IMR-90 (cell line): ENCODE results near the gene CENPM. TPM values are rescaled to one million over a fixed set of nuclear protein-coding genes. Genes with fewer than 3 reads are reported as not detected.

Experiments
- ATAC-seq: fragments of 200-7000 bp; cut with Tn5 transposase; 2 replicates; pipeline ENCODE4 v1.9.1; 2020; ENCODE audit warnings: low read depth, mild to moderate bottlenecking, moderate library complexity
- BruUV-seq: library from RNA; stranded (reverse); fragments of 400-500 nt; replicated peaks from 2 replicates; lab custom pipeline; 2021; lab: Mats Ljungman, UMichigan
- CTCF ChIA-PET: fragments of 300-600 bp; formaldehyde crosslinking; extraction: SDS; loops from one replicate; lab custom pipeline; 2021; ENCODE audit warnings: antibody characterized with exemption; lab: Yijun Ruan, JAX
- POLR2A ChIA-PET: fragments of 300-600 bp; sonication (Branson Sonifier 250); formaldehyde crosslinking; loops from one replicate; lab custom pipeline; 2022; ENCODE audit warnings: antibody characterized with exemption; ENCODE audit not compliant: unreplicated experiment; lab: Charles Lee
- DNase-seq: peaks from one replicate; pipeline ENCODE4 v3.0.0; 2013
- H2AFZ ChIP-seq: replicated peaks from 2 replicates; pipeline ENCODE3; 2013; ENCODE audit warnings: low read length, mild to moderate bottlenecking; ENCODE audit not compliant: poor library complexity
- H2AK5ac ChIP-seq: 2 replicates; pipeline ENCODE4 v1.6.1; 2013; ENCODE audit warnings: low read depth, low read length, inconsistent platforms
- H2AK9ac ChIP-seq: replicated peaks from 2 replicates; pipeline ENCODE3; 2013; ENCODE audit warnings: mild to moderate bottlenecking, low read depth, low read length, moderate library complexity; ENCODE audit not compliant: poor library complexity
- H2BK120ac ChIP-seq: 2 replicates; pipeline ENCODE4 v1.6.1; 2013; ENCODE audit warnings: low read depth, low read length, inconsistent platforms
- H2BK15ac ChIP-seq: 3 replicates; pipeline ENCODE4 v1.6.1; 2013; ENCODE audit warnings: low read depth, low read length, inconsistent platforms
- H2BK20ac ChIP-seq: 2 replicates; pipeline ENCODE4 v1.6.1; 2013; ENCODE audit warnings: low read depth, mild to moderate bottlenecking, inconsistent platforms, low read length, moderate library complexity
- H2BK5ac ChIP-seq: 2 replicates; pipeline ENCODE4 v1.6.1; 2013; ENCODE audit warnings: mild to moderate bottlenecking, low read depth, low read length, inconsistent platforms; ENCODE audit not compliant: poor library complexity, severe bottlenecking
- H3K14ac ChIP-seq: replicated peaks from 2 replicates; pipeline ENCODE4 v1.6.1; 2013; ENCODE audit warnings: low read depth, low read length, inconsistent platforms
- H3K18ac ChIP-seq: 2 replicates; pipeline ENCODE4 v1.6.1; 2013; ENCODE audit warnings: low read depth, low read length, control low read depth
- H3K23ac ChIP-seq: 2 replicates; pipeline ENCODE4 v1.6.1; 2013; ENCODE audit warnings: low read depth, low read length, inconsistent platforms
- H3K27ac ChIP-seq: 2 replicates; pipeline ENCODE4 v1.5.1; 2013; ENCODE audit warnings: mild to moderate bottlenecking, control low read depth, low read length; ENCODE audit not compliant: insufficient read depth
- H3K27me3 ChIP-seq: 2 replicates; pipeline ENCODE4 v1.6.1; 2013; ENCODE audit warnings: low read length; ENCODE audit not compliant: control insufficient read depth, insufficient read depth
- H3K36me3 ChIP-seq: 2 replicates; pipeline ENCODE4 v1.6.1; 2013; ENCODE audit warnings: low read length, mixed read lengths; ENCODE audit not compliant: control insufficient read depth, insufficient read depth
- H3K4ac ChIP-seq: 2 replicates; pipeline ENCODE4 v1.6.1; 2013; ENCODE audit warnings: low read depth, low read length, inconsistent platforms
- H3K4me1 ChIP-seq: 2 replicates; pipeline ENCODE4 v1.6.1; 2013; ENCODE audit warnings: low read length, mixed read lengths; ENCODE audit not compliant: control insufficient read depth, insufficient read depth
- H3K4me2 ChIP-seq: 2 replicates; pipeline ENCODE4 v1.6.1; 2013; ENCODE audit warnings: low read depth, mild to moderate bottlenecking, control low read depth, low read length, moderate library complexity
- H3K4me3 ChIP-seq: 2 replicates; pipeline ENCODE4 v1.5.1; 2013; ENCODE audit warnings: low read depth, mild to moderate bottlenecking, control low read depth, low read length, moderate library complexity; ENCODE audit not compliant: insufficient read depth
- H3K56ac ChIP-seq: 2 replicates; pipeline ENCODE4 v1.6.1; 2013; ENCODE audit warnings: low read length, inconsistent platforms; ENCODE audit not compliant: insufficient read depth; ENCODE audit errors: extremely low read depth
- H3K79me1 ChIP-seq, 2 experiments: 2 replicates each; pipeline ENCODE4 v1.6.1; 2013; ENCODE audit warnings: low read length in 2 of 2, inconsistent platforms in 1 of 2, low read depth in 1 of 2
- H3K9ac ChIP-seq: 2 replicates; pipeline ENCODE4 v1.6.1; 2013; ENCODE audit warnings: low read depth, low read length, control low read depth
- H3K9me1 ChIP-seq: 2 replicates; pipeline ENCODE4 v1.6.1; 2013; ENCODE audit warnings: low read length, inconsistent platforms; ENCODE audit not compliant: insufficient read depth
- H3K9me3 ChIP-seq: 2 replicates; pipeline ENCODE4 v1.6.1; 2013; ENCODE audit warnings: low read length; ENCODE audit not compliant: control insufficient read depth, insufficient read depth
- H4K20me1 ChIP-seq: 2 replicates; pipeline ENCODE4 v1.6.1; 2013; ENCODE audit warnings: low read length, inconsistent platforms; ENCODE audit not compliant: insufficient read depth
- H4K5ac ChIP-seq: 2 replicates; pipeline ENCODE4 v1.6.1; 2013; ENCODE audit warnings: mild to moderate bottlenecking, low read depth, low read length, control low read depth
- H4K8ac ChIP-seq, 2 experiments: 2 replicates each; pipeline ENCODE4 v1.6.1; 2013; ENCODE audit warnings: low read depth in 2 of 2, low read length in 2 of 2, control low read depth in 1 of 2, inconsistent platforms in 1 of 2
- H4K91ac ChIP-seq: 2 replicates; pipeline ENCODE4 v1.6.1; 2013; ENCODE audit warnings: low read depth, low read length, inconsistent platforms; ENCODE audit not compliant: insufficient read depth
- BHLHE40 ChIP-seq: fragments of 150-350 bp; IDR thresholded peaks from 2 replicates; pipeline ENCODE4 v1.6.1; 2016; ENCODE audit warnings: mild to moderate bottlenecking, low read depth, low read length
- CEBPB ChIP-seq: IDR thresholded peaks from 2 replicates; pipeline ENCODE4 v1.6.1; 2012; ENCODE audit warnings: low read depth, low read length, improper control_type of control experiment
- CHD1 ChIP-seq: IDR thresholded peaks from 2 replicates; pipeline ENCODE4 v1.6.1; 2012; ENCODE audit warnings: low read depth, low read length, improper control_type of control experiment
- CTCF ChIP-seq: conservative IDR thresholded peaks from 2 replicates; pipeline ENCODE4 v1.5.1; 2012; ENCODE audit warnings: mild to moderate bottlenecking, low read depth, low read length, improper control_type of control experiment
- ELK1 ChIP-seq: fragments of 150-350 bp; IDR thresholded peaks from 2 replicates; pipeline ENCODE4 v1.6.1; 2016; ENCODE audit warnings: low read depth, mild to moderate bottlenecking, low read length, moderate library complexity, borderline replicate concordance
- MAFK ChIP-seq: IDR thresholded peaks from 2 replicates; pipeline ENCODE4 v1.6.1; 2012; ENCODE audit warnings: low read depth, low read length, improper control_type of control experiment
- NFE2L2 ChIP-seq: fragments of 150-350 bp; IDR thresholded peaks from 2 replicates; pipeline ENCODE4 v1.6.1; 2016; ENCODE audit warnings: low read depth, mild to moderate bottlenecking, low read length
- POLR2A ChIP-seq: IDR thresholded peaks from 2 replicates; pipeline ENCODE4 v1.6.1; 2012; ENCODE audit warnings: mild to moderate bottlenecking, low read depth, low read length
- RAD21 ChIP-seq: IDR thresholded peaks from 2 replicates; pipeline ENCODE4 v1.6.1; 2012; ENCODE audit warnings: low read length, improper control_type of control experiment
- RCOR1 ChIP-seq: IDR thresholded peaks from 2 replicates; pipeline ENCODE4 v1.6.1; 2012; ENCODE audit warnings: mild to moderate bottlenecking, low read length, improper control_type of control experiment; ENCODE audit not compliant: insufficient replicate concordance
- RFX5 ChIP-seq: IDR thresholded peaks from 2 replicates; pipeline ENCODE4 v1.8.0; 2012; ENCODE audit warnings: low read depth, mild to moderate bottlenecking, low read length, moderate library complexity
- SMC3 ChIP-seq: fragments of 150-350 bp; IDR thresholded peaks from 2 replicates; pipeline ENCODE4 v1.6.1; 2016; ENCODE audit warnings: low read depth, mild to moderate bottlenecking, antibody characterized with exemption, low read length, moderate library complexity
- USF2 ChIP-seq: fragments of 150-350 bp; IDR thresholded peaks from 2 replicates; pipeline ENCODE4 v1.6.1; 2017; ENCODE audit warnings: mild to moderate bottlenecking, antibody characterized with exemption, low read length, low read depth
- WGBS, 2 experiments: methylation state at CpG; one replicate each; pipeline versions ENCODE4 v1.1.5 to v1.1.7; 2013; ENCODE audit warnings: missing lambda C conversion rate in 2 of 2; ENCODE audit not compliant: insufficient read length in 1 of 2; ENCODE audit errors: extremely low coverage in 2 of 2; 5-methylcytosine and 5-hydroxymethylcytosine counted together
- dilution Hi-C: fragments of 300-500 bp; cut with HindIII; formaldehyde crosslinking; loops from one replicate; pipeline ENCODE4 v1.14.3; 2018; ENCODE audit warnings: low sequenced_read_pairs; ENCODE audit not compliant: unreplicated experiment
- in situ Hi-C: fragments of 300-500 bp; cut with MboI; formaldehyde crosslinking; loops from 3 replicates; pipeline ENCODE4 v1.14.3; 2019; ENCODE audit warnings: low sequenced_read_pairs, inconsistent platforms, mixed read lengths
- intact Hi-C: fragments of 100-400 bp; cut with micrococcal nuclease; formaldehyde crosslinking; loops from 2 replicates; pipeline ENCODE4 v1.10.0; 2022
- polyA plus RNA-seq, 3 experiments: library from polyadenylated mRNA; depleted of rRNA; stranded (reverse); fragments of >200 nt; gene quantifications; 2 replicates each; pipeline ENCODE4 v1.2.3, GENCODE V29; 2012; ENCODE audit warnings: low replicate concordance in 1 of 3
- total RNA-seq: library from RNA; depleted of rRNA; stranded (reverse); fragments of >200 nt; gene quantifications from 2 replicates; pipeline ENCODE4 v1.2.3, GENCODE V29; 2012

The CENPM gene
- total and polyA plus RNA-seq, 2 of the 4 experiments (the other 2 are of a cell fraction), result 18.1 to 20.1 TPM

- dilution Hi-C loops (no loop called here), in situ Hi-C loops (no loop called here), intact Hi-C loops (no loop called here)
- H4K91ac ChIP-seq, result no peak overlapping the region
- no peaks in the 10 kb centered on the region for H3K9me1 ChIP-seq
- H3K4me3 ChIP-seq, result no peak overlapping the region
- 35% methylated on average over 4 of the region's 14 CpGs; no CpG with 5 or more reads in 1 of the 2 experiments for WGBS, 2 experiments
- H3K56ac ChIP-seq, result no peak overlapping the region
- H3K23ac ChIP-seq, result no peak overlapping the region
- ATAC-seq (no peak), DNase-seq (no peak)
- H4K5ac ChIP-seq, result no peak overlapping the region
- no peaks in the 10 kb centered on the region for H3K36me3 ChIP-seq
- H2BK120ac ChIP-seq, result no peak overlapping the region
- ChIA-PET POLR2A (no interaction called here), CTCF (interaction anchor here (1.4 kb wide), 1 partner anchor 12 kb away, joined by 4 read pairs; no protein-coding TSS in a partner anchor)
- H3K9me3 ChIP-seq, result no peaks in the 10 kb centered on the region
- no peaks in the 10 kb centered on the region for H3K79me1 ChIP-seq
- no peak overlapping the region for H4K8ac ChIP-seq
- no peaks in the 10 kb centered on the region for H3K4me1 ChIP-seq
- H2BK15ac ChIP-seq, result no peak overlapping the region
- TF ChIP-seq CEBPB, result no peak
- TF ChIP-seq NFE2L2, result no peak
- no peak for TF ChIP-seq SMC3
- TF ChIP-seq CTCF, result no peak
- TF ChIP-seq RAD21, result no peak
- no peak for TF ChIP-seq USF2
- TF ChIP-seq MAFK, result no peak
- TF ChIP-seq CHD1, result no peak
- no peak for TF ChIP-seq RFX5
- TF ChIP-seq POLR2A, result no peak
- no peak for TF ChIP-seq ELK1
- TF ChIP-seq BHLHE40, result no peak
- no peak for TF ChIP-seq RCOR1
- H3K9ac ChIP-seq, result no peak overlapping the region
- no peak overlapping the region for H3K14ac ChIP-seq
- no peak overlapping the region for H3K4ac ChIP-seq
- H3K27ac ChIP-seq, result no peak overlapping the region
- no peak overlapping the region for H2BK20ac ChIP-seq
- no peak overlapping the region for H2BK5ac ChIP-seq
- no peak overlapping the region for H3K18ac ChIP-seq
- H4K20me1 ChIP-seq, result no peaks in the 10 kb centered on the region; the same call in 1 of the 2 replicates
- H3K27me3 ChIP-seq, result peaks cover 15% of the 10 kb centered on the region
- no peak overlapping the region for H2AFZ ChIP-seq
- no peak overlapping the region for H2AK5ac ChIP-seq
- no TSS peak for BruUV-seq
- peak overlapping the region; percentile 72 for H2AK9ac ChIP-seq
- H3K4me2 ChIP-seq, result no peak overlapping the region
These were observed 18.1 kb downstream of the CENPM start for GRCh38 chr22:41928593-41929417.
